GM19238 (cell line): ENCODE data around the gene PRKCQ.

ENCODE experiments used
- DNase-seq: peaks from one replicate; pipeline ENCODE4 v3.0.0; 2011; ENCODE audit warnings: low spot score; ENCODE audit not compliant: insufficient read length

Gene PRKCQ

GRCh38 chr10:6525599-6526165 is 54.4 kb downstream of the PRKCQ start:
- DNase-seq: no peak

- DNase-seq: no peak
Observed at GRCh38 chr10:6522230-6522629, 57.8 kb downstream of the PRKCQ start.

GRCh38 chr10:6520138-6520537 is 59.9 kb downstream of the PRKCQ start:
- DNase-seq: no peak

- no peak for DNase-seq
Observed at GRCh38 chr10:6518791-6519429, 61.2 kb downstream of the PRKCQ start.

GRCh38 chr10:6516929-6517284 is 63.2 kb downstream of the PRKCQ start:
- DNase-seq: no peak

- no peak for DNase-seq
Observed at GRCh38 chr10:6516281-6516928, 63.7 kb downstream of the PRKCQ start.

GRCh38 chr10:6514844-6515780 is 65.0 kb downstream of the PRKCQ start:
- DNase-seq: no peak

- DNase-seq: no peak
Observed at GRCh38 chr10:6514180-6514579, 65.9 kb downstream of the PRKCQ start.

GRCh38 chr10:6513476-6513875 is 66.6 kb downstream of the PRKCQ start:
- DNase-seq: no peak

GRCh38 chr10:6512182-6512581 is 67.9 kb downstream of the PRKCQ start:
- DNase-seq: no peak

- DNase-seq: no peak
Observed at GRCh38 chr10:6511347-6511746, 68.7 kb downstream of the PRKCQ start.

GRCh38 chr10:6507311-6507710 is 72.8 kb downstream of the PRKCQ start:
- DNase-seq: no peak

- no peak for DNase-seq
Observed at GRCh38 chr10:6505300-6505699, 74.8 kb downstream of the PRKCQ start.

- no peak for DNase-seq
Observed at GRCh38 chr10:6504296-6504695, 75.8 kb downstream of the PRKCQ start.

- no peak for DNase-seq
Observed at GRCh38 chr10:6503171-6503570, 76.9 kb downstream of the PRKCQ start.

GRCh38 chr10:6501931-6502330 is 78.1 kb downstream of the PRKCQ start:
- no peak for DNase-seq

GRCh38 chr10:6499974-6500373 is 80.1 kb downstream of the PRKCQ start:
- DNase-seq: no peak

- DNase-seq: no peak
Observed at GRCh38 chr10:6498771-6499170, 81.3 kb downstream of the PRKCQ start.

GRCh38 chr10:6497620-6498019 is 82.5 kb downstream of the PRKCQ start:
- no peak for DNase-seq

GRCh38 chr10:6494936-6495592 is 85.0 kb downstream of the PRKCQ start:
- no peak for DNase-seq

- no peak for DNase-seq
Observed at GRCh38 chr10:6494442-6494819, 85.6 kb downstream of the PRKCQ start.
